ENCODE data around the gene GTPBP1. TPM values are rescaled to one million over a fixed set of nuclear protein-coding genes. Genes with fewer than 3 reads are reported as not detected.

GTPBP1 gene
- total RNA-seq, 1 experiment from 2014 or later: 79.1 TPM

DNA sequence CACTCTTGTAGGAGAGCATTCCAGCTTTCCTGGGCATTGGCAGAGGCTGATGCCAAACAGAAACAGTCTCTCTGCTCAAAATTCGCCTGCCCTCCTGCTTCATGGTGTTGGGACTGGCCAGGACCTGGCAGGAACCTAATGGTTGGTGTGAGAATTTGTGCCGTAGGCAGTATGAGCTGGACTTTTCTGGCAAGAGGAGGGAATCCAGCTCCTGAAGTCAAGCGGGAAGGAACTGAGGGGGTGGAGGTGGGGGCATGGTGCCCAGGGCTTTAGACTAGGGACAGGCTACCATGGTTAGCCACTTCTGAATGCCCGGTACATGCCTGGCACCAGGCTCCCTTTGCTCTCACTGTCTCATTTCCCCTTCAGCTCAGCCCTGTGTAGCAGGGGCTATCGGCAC is 30.9 kb upstream of the GTPBP1 start:
- Mint-ChIP-seq H3K36me3 (ENCODE audit: insufficient read depth, unreplicated experiment) (peaks cover 29% of the 10 kb centered on the region), H3K9me3 (ENCODE audit: low read depth, unreplicated experiment) (peaks cover 2% of the 10 kb centered on the region), H3K27me3 (ENCODE audit: unreplicated experiment) (no peaks in the 10 kb centered on the region), H3K4me3 (ENCODE audit: low read depth, unreplicated experiment) (no peak overlapping the region), H3K27ac (ENCODE audit: unreplicated experiment) (no peak overlapping the region), H3K4me1 (ENCODE audit: low read depth, unreplicated experiment) (no peaks in the 10 kb centered on the region)
- no TSS peak for BruUV-seq (replicated peaks)
- intact Hi-C loops (cut with micrococcal nuclease; ENCODE audit: unreplicated experiment): no loop called here
- CTCF ChIA-PET: interaction anchor here (0.8 kb wide), 1 partner anchor 270 kb away, joined by 8 read pairs; no protein-coding TSS in a partner anchor
- no peak for DNase-seq
- TF ChIP-seq, protein P1, sequence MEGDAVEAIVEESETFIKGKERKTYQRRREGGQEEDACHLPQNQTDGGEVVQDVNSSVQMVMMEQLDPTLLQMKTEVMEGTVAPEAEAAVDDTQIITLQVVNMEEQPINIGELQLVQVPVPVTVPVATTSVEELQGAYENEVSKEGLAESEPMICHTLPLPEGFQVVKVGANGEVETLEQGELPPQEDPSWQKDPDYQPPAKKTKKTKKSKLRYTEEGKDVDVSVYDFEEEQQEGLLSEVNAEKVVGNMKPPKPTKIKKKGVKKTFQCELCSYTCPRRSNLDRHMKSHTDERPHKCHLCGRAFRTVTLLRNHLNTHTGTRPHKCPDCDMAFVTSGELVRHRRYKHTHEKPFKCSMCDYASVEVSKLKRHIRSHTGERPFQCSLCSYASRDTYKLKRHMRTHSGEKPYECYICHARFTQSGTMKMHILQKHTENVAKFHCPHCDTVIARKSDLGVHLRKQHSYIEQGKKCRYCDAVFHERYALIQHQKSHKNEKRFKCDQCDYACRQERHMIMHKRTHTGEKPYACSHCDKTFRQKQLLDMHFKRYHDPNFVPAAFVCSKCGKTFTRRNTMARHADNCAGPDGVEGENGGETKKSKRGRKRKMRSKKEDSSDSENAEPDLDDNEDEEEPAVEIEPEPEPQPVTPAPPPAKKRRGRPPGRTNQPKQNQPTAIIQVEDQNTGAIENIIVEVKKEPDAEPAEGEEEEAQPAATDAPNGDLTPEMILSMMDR (IDR thresholded peaks at IDR 0.05; ENCODE audit: unreplicated experiment): no peak

GRCh38 chr22:38675833-38676232 is 29.9 kb upstream of the GTPBP1 start:
- no peak overlapping the region for H3K27ac Mint-ChIP-seq (ENCODE audit: unreplicated experiment)

GRCh38 chr22:38681582-38682335 is 24.0 kb upstream of the GTPBP1 start, which contains the start of gene TOMM22:
Gene TOMM22, plus strand, starts transcription at chr22:38681957. Its CDS starts 22 bp downstream, at chr22:38681979.
- Mint-ChIP-seq H3K9me3 (ENCODE audit: low read depth, unreplicated experiment) (peaks cover 3% of the 10 kb centered on the region), H3K4me3 (ENCODE audit: low read depth, unreplicated experiment) (peak within 1 kb of the TSS; percentile 100), H3K27me3 (ENCODE audit: unreplicated experiment) (no peaks in the 10 kb centered on the region), H3K27ac (ENCODE audit: unreplicated experiment) (peak within 1 kb of the TSS; percentile 96), H3K36me3 (ENCODE audit: insufficient read depth, unreplicated experiment) (peaks cover 54% of the 10 kb centered on the region), H3K4me1 (ENCODE audit: low read depth, unreplicated experiment) (no peaks in the 10 kb centered on the region)
- CTCF ChIA-PET: interaction anchor here (0.6 to 1.7 kb wide), 13 partner anchors 12 to 838 kb away, joined by 3 to 17 read pairs (median 3); partner anchors contain the start of genes ANKRD54 and GTPBP1
- no TSS peak for BruUV-seq (replicated peaks)
- intact Hi-C loops (cut with micrococcal nuclease; ENCODE audit: unreplicated experiment): loop anchor here (2.0 kb wide), 1 partner anchor 13 kb away; no protein-coding TSS in a partner anchor
- DNase-seq: peak; percentile 92
- TF ChIP-seq, protein P1 (IDR thresholded peaks at IDR 0.05; ENCODE audit: unreplicated experiment): peak; percentile 30

More at GRCh38 chr22:38675833-38676232, 29.9 kb upstream of the GTPBP1 start:
- TF ChIP-seq, protein P1 (IDR thresholded peaks at IDR 0.05; ENCODE audit: unreplicated experiment): no peak
- CTCF ChIA-PET: no interaction called here
- H3K4me1 Mint-ChIP-seq (ENCODE audit: low read depth, unreplicated experiment): no peaks in the 10 kb centered on the region
- no peaks in the 10 kb centered on the region for H3K27me3 Mint-ChIP-seq (ENCODE audit: unreplicated experiment)
- TSS peak; percentile 17 for BruUV-seq (replicated peaks)
- no peak for DNase-seq
- peaks cover 2% of the 10 kb centered on the region for H3K9me3 Mint-ChIP-seq (ENCODE audit: low read depth, unreplicated experiment)
- peaks cover 29% of the 10 kb centered on the region for H3K36me3 Mint-ChIP-seq (ENCODE audit: insufficient read depth, unreplicated experiment)
- intact Hi-C loops (cut with micrococcal nuclease; ENCODE audit: unreplicated experiment): no loop called here
- no peak overlapping the region for H3K4me3 Mint-ChIP-seq (ENCODE audit: low read depth, unreplicated experiment)

- BruUV-seq (replicated peaks): no TSS peak
- Mint-ChIP-seq H3K9me3 (ENCODE audit: low read depth, unreplicated experiment) (peaks cover 3% of the 10 kb centered on the region), H3K27me3 (ENCODE audit: unreplicated experiment) (no peaks in the 10 kb centered on the region), H3K4me3 (ENCODE audit: low read depth, unreplicated experiment) (no peak overlapping the region), H3K4me1 (ENCODE audit: low read depth, unreplicated experiment) (no peaks in the 10 kb centered on the region), H3K36me3 (ENCODE audit: insufficient read depth, unreplicated experiment) (peaks cover 82% of the 10 kb centered on the region), H3K27ac (ENCODE audit: unreplicated experiment) (no peak overlapping the region)
- TF ChIP-seq, protein P1 (IDR thresholded peaks at IDR 0.05; ENCODE audit: unreplicated experiment): no peak
- no peak for DNase-seq
- intact Hi-C loops (cut with micrococcal nuclease; ENCODE audit: unreplicated experiment): loop anchor here (5.0 kb wide), 1 partner anchor 268 kb away; no protein-coding TSS in a partner anchor
- CTCF ChIA-PET: no interaction called here
These were observed 20.8 kb upstream of the GTPBP1 start for GRCh38 chr22:38684895-38685294.

Data from Calu3 (cell line).